Neural progenitor cell (in vitro differentiated cells): Measurements from ENCODE around the gene DSCAML1.

ENCODE experiments used
- EZH2 ChIP-seq: fragments of 200-600 bp; sonication (generic); IDR thresholded peaks from 2 replicates; pipeline ENCODE4 v1.6.1; 2017; ENCODE audit warnings: antibody characterized with exemption, mild to moderate bottlenecking, moderate library complexity
- EZH2phosphoT487 ChIP-seq: fragments of 200-600 bp; sonication (generic); IDR thresholded peaks from 2 replicates; pipeline ENCODE4 v1.6.1; 2017; ENCODE audit warnings: antibody characterized with exemption

DNA sequence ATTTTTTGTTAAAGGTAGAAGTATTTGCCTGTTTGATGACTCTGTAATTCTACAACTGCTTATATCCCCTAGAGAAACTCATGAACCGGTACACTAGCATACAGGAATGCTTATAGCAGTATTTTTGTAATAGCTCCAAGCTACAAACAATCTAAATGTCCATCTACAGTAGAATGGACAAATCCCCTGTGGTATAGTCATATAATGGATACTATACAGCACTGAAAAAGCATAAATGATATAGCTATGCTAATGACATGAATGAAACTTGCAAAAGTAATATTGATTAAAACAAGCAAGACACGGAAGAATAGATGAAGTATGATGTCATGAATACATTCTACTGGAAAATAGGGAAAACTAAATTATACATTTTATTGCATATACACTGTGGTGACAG is 326.4 kb downstream of the DSCAML1 start:
- TF ChIP-seq EZH2 (no peak), EZH2phosphoT487 (no peak)
